Cardiac septum (tissue), 1 donor: ENCODE results near the gene ATOH8. TPM values are rescaled to one million over a fixed set of nuclear protein-coding genes. Genes with fewer than 3 reads are reported as not detected.

ENCODE experiments used
- DNase-seq: peaks from one replicate; pipeline ENCODE4 v3.0.0-alpha.2; 2020; ENCODE audit warnings: low spot score
- intact Hi-C: fragments of 100-400 bp; cut with DNase I; formaldehyde crosslinking; loops from one replicate; pipeline ENCODE4 v1.14.0; 2022
- total RNA-seq: library from RNA; stranded (reverse); fragmentation: NEBNext Ultra II Directional; extraction: Animal tissue kit (Norgen Biotek cat#: 25700); gene quantifications from one replicate; pipeline ENCODE4 v1.2.1, GENCODE V29; 2021
- donor health status: DM: no; HTN: no; CAD: no.

ATOH8 gene
- total RNA-seq, 1 donor from 2014 or later = 21.0 TPM

- intact Hi-C loops = no loop called here
- DNase-seq = no peak
These were observed 20.4 kb upstream of the ATOH8 start for GRCh38 chr2:85733121-85733960.

GRCh38 chr2:85734015-85734414 lies 19.8 kb upstream of the ATOH8 start:
- intact Hi-C loops = no loop called here

GRCh38 chr2:85734942-85735608 lies 18.7 kb upstream of the ATOH8 start:
- intact Hi-C loops = no loop called here
- DNase-seq = no peak

More at GRCh38 chr2:85734015-85734414, 19.8 kb upstream of the ATOH8 start:
- no peak for DNase-seq

GRCh38 chr2:85735691-85736090 lies 18.1 kb upstream of the ATOH8 start:
- intact Hi-C loops = no loop called here

GRCh38 chr2:85736456-85737355 lies 17.1 kb upstream of the ATOH8 start:
- peak; percentile 15 for DNase-seq
- intact Hi-C loops = no loop called here

More at GRCh38 chr2:85735691-85736090, 18.1 kb upstream of the ATOH8 start:
- no peak for DNase-seq

GRCh38 chr2:85737481-85737880 lies 16.3 kb upstream of the ATOH8 start:
- intact Hi-C loops = no loop called here
- DNase-seq = peak; percentile 79

GRCh38 chr2:85737961-85738360 lies 15.8 kb upstream of the ATOH8 start:
- intact Hi-C loops = no loop called here

GRCh38 chr2:85740193-85740592 lies 13.6 kb upstream of the ATOH8 start:
- peak; percentile 57 for DNase-seq
- intact Hi-C loops = no loop called here

More at GRCh38 chr2:85737961-85738360, 15.8 kb upstream of the ATOH8 start:
- DNase-seq = peak; percentile 54

- DNase-seq = peak; percentile 71
- intact Hi-C loops = no loop called here
These were observed 12.5 kb upstream of the ATOH8 start for GRCh38 chr2:85741211-85741832.

- no peak for DNase-seq
- intact Hi-C loops = loop anchor here (1.0 kb wide), 1 partner anchor 30 kb away; no protein-coding TSS in a partner anchor
These were observed 11.8 kb upstream of the ATOH8 start for GRCh38 chr2:85741833-85742455.

GRCh38 chr2:85743304-85743978 lies 10.3 kb upstream of the ATOH8 start:
- DNase-seq = no peak
- intact Hi-C loops = no loop called here

GRCh38 chr2:85744055-85744454 lies 9.7 kb upstream of the ATOH8 start:
- no peak for DNase-seq
- intact Hi-C loops = no loop called here

- intact Hi-C loops = no loop called here
- no peak for DNase-seq
These were observed 8.8 kb upstream of the ATOH8 start for GRCh38 chr2:85744741-85745601.

- DNase-seq = no peak
- intact Hi-C loops = no loop called here
These were observed 8.2 kb upstream of the ATOH8 start for GRCh38 chr2:85745619-85746018.

GRCh38 chr2:85746321-85747004 lies 7.3 kb upstream of the ATOH8 start:
- no peak for DNase-seq
- intact Hi-C loops = no loop called here

- intact Hi-C loops = no loop called here
- no peak for DNase-seq
These were observed 6.3 kb upstream of the ATOH8 start for GRCh38 chr2:85747441-85747840.
